Muscle layer of duodenum (tissue), 2 donors: ENCODE measurements around the gene AMFR.

ENCODE experiments used
- H3K27ac ChIP-seq: one replicate; pipeline ENCODE4 v1.7.0; 2013; ENCODE audit warnings: mild to moderate bottlenecking, low read length
- H3K27me3 ChIP-seq: one replicate; pipeline ENCODE4 v1.7.0; 2013; ENCODE audit warnings: low read depth, mild to moderate bottlenecking, control low read depth, low read length
- H3K36me3 ChIP-seq, 2 donors: one replicate each; pipeline ENCODE4 v1.7.0; 2013; ENCODE audit warnings: low read length in 2 of 2, control low read depth in 1 of 2, mild to moderate bottlenecking in 1 of 2; ENCODE audit not compliant: insufficient read depth in 2 of 2, control insufficient read depth in 1 of 2
- H3K4me1 ChIP-seq, 2 donors: one replicate each; pipeline ENCODE4 v1.7.0; 2013; ENCODE audit warnings: low read length in 2 of 2, mild to moderate bottlenecking in 2 of 2, control low read depth in 1 of 2, moderate library complexity in 1 of 2; ENCODE audit not compliant: insufficient read depth in 2 of 2, control insufficient read depth in 1 of 2
- H3K4me3 ChIP-seq, 2 donors: one replicate each; pipeline ENCODE4 v1.7.0; 2013; ENCODE audit warnings: low read length in 2 of 2, low read depth in 1 of 2, mild to moderate bottlenecking in 1 of 2
- H3K9me3 ChIP-seq, 2 donors: one replicate each; pipeline ENCODE4 v1.7.0; 2013; ENCODE audit warnings: low read length in 2 of 2, control low read depth in 1 of 2, mild to moderate bottlenecking in 1 of 2; ENCODE audit not compliant: control insufficient read depth in 1 of 2
- donor health status: healthy.

AMFR gene

GRCh38 chr16:56352351-56353053 is 72.8 kb downstream of the AMFR start:
- Histone ChIP-seq H3K27me3 (no peaks in the 10 kb centered on the region), H3K27ac (no peak overlapping the region), H3K36me3 (peaks cover 0 to 8% of the 10 kb centered on the region in 2 donors)

GRCh38 chr16:56351481-56351880 is 73.9 kb downstream of the AMFR start:
- peaks cover 4 to 8% of the 10 kb centered on the region in 2 donors for H3K4me1 ChIP-seq
- no peaks in the 10 kb centered on the region for H3K9me3 ChIP-seq
- H3K36me3 ChIP-seq: peaks cover 0 to 10% of the 10 kb centered on the region in 2 donors
- H3K4me3 ChIP-seq: no peak overlapping the region
- H3K27ac ChIP-seq: no peak overlapping the region
- H3K27me3 ChIP-seq: no peaks in the 10 kb centered on the region

More at GRCh38 chr16:56352351-56353053, 72.8 kb downstream of the AMFR start:
- Histone ChIP-seq H3K9me3 (no peaks in the 10 kb centered on the region), H3K4me3 (no peak overlapping the region), H3K4me1 (peaks cover 4 to 8% of the 10 kb centered on the region in 2 donors)

- no peak overlapping the region for H3K4me3 ChIP-seq
- peaks cover 0 to 15% of the 10 kb centered on the region in 2 donors for H3K36me3 ChIP-seq
- no peaks in the 10 kb centered on the region for H3K9me3 ChIP-seq
- no peak overlapping the region for H3K27ac ChIP-seq
- H3K27me3 ChIP-seq: no peaks in the 10 kb centered on the region
- H3K4me1 ChIP-seq: peaks cover 0 to 3% of the 10 kb centered on the region in 2 donors
Measured at GRCh38 chr16:56350491-56351405, 74.6 kb downstream of the AMFR start.

- peaks cover 0 to 16% of the 10 kb centered on the region in 2 donors for H3K36me3 ChIP-seq
Measured at GRCh38 chr16:56349711-56350161, 75.6 kb downstream of the AMFR start.

GRCh38 chr16:56349086-56349415 is 76.3 kb downstream of the AMFR start:
- Histone ChIP-seq H3K27ac (no peak overlapping the region), H3K9me3 (no peaks in the 10 kb centered on the region), H3K27me3 (no peaks in the 10 kb centered on the region), H3K4me1 (no peaks in the 10 kb centered on the region), H3K36me3 (peaks cover 0 to 23% of the 10 kb centered on the region in 2 donors), H3K4me3 (no peak overlapping the region)

More at GRCh38 chr16:56349711-56350161, 75.6 kb downstream of the AMFR start:
- Histone ChIP-seq H3K9me3 (no peaks in the 10 kb centered on the region), H3K4me1 (no peaks in the 10 kb centered on the region), H3K27me3 (no peaks in the 10 kb centered on the region), H3K4me3 (no peak overlapping the region), H3K27ac (no peak overlapping the region)

GRCh38 chr16:56348168-56349085 is 76.9 kb downstream of the AMFR start:
- no peak overlapping the region for H3K4me3 ChIP-seq
- H3K4me1 ChIP-seq: no peaks in the 10 kb centered on the region
- H3K27ac ChIP-seq: no peak overlapping the region
- no peaks in the 10 kb centered on the region for H3K9me3 ChIP-seq
- H3K36me3 ChIP-seq: peaks cover 0 to 29% of the 10 kb centered on the region in 2 donors
- no peaks in the 10 kb centered on the region for H3K27me3 ChIP-seq

- no peak overlapping the region for H3K4me3 ChIP-seq
- no peak overlapping the region for H3K27ac ChIP-seq
- no peaks in the 10 kb centered on the region for H3K4me1 ChIP-seq
- H3K36me3 ChIP-seq: peaks cover 0 to 31% of the 10 kb centered on the region in 2 donors
- H3K9me3 ChIP-seq: no peaks in the 10 kb centered on the region
- H3K27me3 ChIP-seq: no peaks in the 10 kb centered on the region
Measured at GRCh38 chr16:56347670-56348069, 77.7 kb downstream of the AMFR start.

- H3K4me1 ChIP-seq: no peaks in the 10 kb centered on the region
- H3K27ac ChIP-seq: no peak overlapping the region
- no peaks in the 10 kb centered on the region for H3K9me3 ChIP-seq
- H3K36me3 ChIP-seq: peaks cover 0 to 36% of the 10 kb centered on the region in 2 donors
- H3K27me3 ChIP-seq: no peaks in the 10 kb centered on the region
- no peak overlapping the region for H3K4me3 ChIP-seq
Measured at GRCh38 chr16:56347166-56347565, 78.2 kb downstream of the AMFR start.

- Histone ChIP-seq H3K9me3 (no peaks in the 10 kb centered on the region), H3K4me1 (no peaks in the 10 kb centered on the region), H3K27me3 (no peaks in the 10 kb centered on the region), H3K36me3 (peaks cover 0 to 39% of the 10 kb centered on the region in 2 donors), H3K27ac (no peak overlapping the region), H3K4me3 (no peak overlapping the region)
Measured at GRCh38 chr16:56346131-56346890, 79.0 kb downstream of the AMFR start.

- Histone ChIP-seq H3K36me3 (peaks cover 0 to 36% of the 10 kb centered on the region in 2 donors), H3K4me3 (no peak overlapping the region)
Measured at GRCh38 chr16:56345406-56346050, 79.8 kb downstream of the AMFR start.

More at GRCh38 chr16:56345406-56346050, 79.8 kb downstream of the AMFR start:
- Histone ChIP-seq H3K9me3 (no peaks in the 10 kb centered on the region), H3K4me1 (no peaks in the 10 kb centered on the region), H3K27ac (no peak overlapping the region), H3K27me3 (no peaks in the 10 kb centered on the region)
